RWPE1 (cell line): ENCODE measurements around the gene BANF1.
"Not testable (repeated sequence)": the region's sequence is repeated elsewhere in the genome, so short reads cannot be mapped to it uniquely, and the experiment has no call there.

Experiments
- CTCF ChIA-PET: fragments of 350-600 bp; sonication (Branson Sonifier 250); formaldehyde crosslinking; extraction: SDS; loops from one replicate; lab custom pipeline; 2021; lab: Yijun Ruan, JAX
- POLR2A ChIA-PET: fragments of 400-600 bp; formaldehyde crosslinking; extraction: SDS; loops from one replicate; lab custom pipeline; 2020; ENCODE audit warnings: antibody characterized with exemption; ENCODE audit not compliant: low non-redundant PET; lab: Yijun Ruan, JAX
- DNase-seq: peaks from one replicate; pipeline ENCODE4 v3.0.0; 2012; ENCODE audit warnings: low spot score
- H3K27ac ChIP-seq: fragments of 450-650 bp; 2 replicates; pipeline ENCODE4 v1.5.1; 2017
- CTCF ChIP-seq: fragments of 450-650 bp; conservative IDR thresholded peaks from 2 replicates; pipeline ENCODE4 v1.5.1; 2017; ENCODE audit warnings: low read depth, mild to moderate bottlenecking

The BANF1 gene

GRCh38 chr11:66008095-66008467, 5.8 kb downstream of the BANF1 start:
- TF ChIP-seq CTCF: no peak
- peak overlapping the region; percentile 63 for H3K27ac ChIP-seq
- no peak for DNase-seq
- POLR2A ChIA-PET: no interaction called here
- CTCF ChIA-PET: interaction anchor here (0.6 to 2.6 kb wide), 3 partner anchors 15 to 308 kb away, joined by 3 to 14 read pairs (median 5); no protein-coding TSS in a partner anchor

- ChIA-PET CTCF (interaction anchor here (0.6 to 2.6 kb wide), 4 partner anchors 15 to 309 kb away, joined by 3 to 14 read pairs (median 4); no protein-coding TSS in a partner anchor), POLR2A (no interaction called here)
- H3K27ac ChIP-seq: peak overlapping the region; percentile 63
- TF ChIP-seq CTCF: no peak
- DNase-seq: peak; percentile 48
These were observed 6.3 kb downstream of the BANF1 start for GRCh38 chr11:66008468-66009101.

GRCh38 chr11:66010036-66010435, 7.7 kb downstream of the BANF1 start:
- DNase-seq, POLR2A ChIA-PET, H3K27ac ChIP-seq: not testable (repeated sequence)
- CTCF ChIA-PET: interaction anchor here (0.7 to 1.6 kb wide), 2 partner anchors 13 to 25 kb away, joined by 3 to 6 read pairs; no protein-coding TSS in a partner anchor

GRCh38 chr11:66011239-66011784, 9.0 kb downstream of the BANF1 start:
- DNase-seq: peak; percentile 82
- TF ChIP-seq CTCF: no peak
- POLR2A ChIA-PET: interaction anchor here (0.6 to 0.9 kb wide), 3 partner anchors 9 to 112 kb away, joined by 3 to 5 read pairs (median 3); partner anchors contain the start of genes BANF1 and EIF1AD
- CTCF ChIA-PET: interaction anchor here (0.5 to 1.6 kb wide), 5 partner anchors 11 to 300 kb away, joined by 3 to 6 read pairs (median 4); no protein-coding TSS in a partner anchor
- H3K27ac ChIP-seq: no peak overlapping the region

GRCh38 chr11:66011785-66012303, 9.5 kb downstream of the BANF1 start, which contains the start of gene CST6:
TSS of gene CST6 (plus strand) at chr11:66012008. CDS start at chr11:66012045, 37 bp downstream.
- DNase-seq: no peak
- ChIA-PET POLR2A (interaction anchor here (0.6 to 0.9 kb wide), 3 partner anchors 9 to 111 kb away, joined by 3 to 5 read pairs (median 3); partner anchors contain the start of genes BANF1 and EIF1AD), CTCF (interaction anchor here (0.6 to 1.6 kb wide), 4 partner anchors 10 to 56 kb away, joined by 3 to 6 read pairs (median 4); no protein-coding TSS in a partner anchor)
- no peak for TF ChIP-seq CTCF
- no peak within 1 kb of the TSS; the same call in 1 of the 2 replicates for H3K27ac ChIP-seq

- DNase-seq: no peak
- POLR2A ChIA-PET: interaction anchor here (0.9 kb wide), 1 partner anchor 10 kb away, joined by 3 read pairs; the partner anchor contains the start of genes BANF1 and EIF1AD
These were observed 10.2 kb downstream of the BANF1 start for GRCh38 chr11:66012371-66012945.

More at GRCh38 chr11:66012371-66012945, 10.2 kb downstream of the BANF1 start:
- CTCF ChIA-PET: interaction anchor here (0.6 to 1.3 kb wide), 5 partner anchors 9 to 43 kb away, joined by 3 to 6 read pairs (median 3); no protein-coding TSS in a partner anchor
- no peak for TF ChIP-seq CTCF
- no peak overlapping the region for H3K27ac ChIP-seq
